A673 (cell line): ENCODE measurements around the gene ADARB2.

Experiments
- CTCF ChIP-seq: fragments of 300-800, 200-600 bp; sonication (generic); conservative IDR thresholded peaks from 2 replicates; pipeline ENCODE4 v1.5.1; 2017; ENCODE audit warnings: low read depth, mild to moderate bottlenecking, antibody characterized with exemption, low read length, moderate library complexity, mixed read lengths
- EZH2 ChIP-seq: fragments of 200-600 bp; sonication (generic); IDR thresholded peaks from 2 replicates; pipeline ENCODE4 v1.6.1; 2017; ENCODE audit warnings: borderline replicate concordance, low read depth, mild to moderate bottlenecking, mixed read lengths, antibody characterized with exemption, low read length; ENCODE audit not compliant: poor library complexity, severe bottlenecking

DNA sequence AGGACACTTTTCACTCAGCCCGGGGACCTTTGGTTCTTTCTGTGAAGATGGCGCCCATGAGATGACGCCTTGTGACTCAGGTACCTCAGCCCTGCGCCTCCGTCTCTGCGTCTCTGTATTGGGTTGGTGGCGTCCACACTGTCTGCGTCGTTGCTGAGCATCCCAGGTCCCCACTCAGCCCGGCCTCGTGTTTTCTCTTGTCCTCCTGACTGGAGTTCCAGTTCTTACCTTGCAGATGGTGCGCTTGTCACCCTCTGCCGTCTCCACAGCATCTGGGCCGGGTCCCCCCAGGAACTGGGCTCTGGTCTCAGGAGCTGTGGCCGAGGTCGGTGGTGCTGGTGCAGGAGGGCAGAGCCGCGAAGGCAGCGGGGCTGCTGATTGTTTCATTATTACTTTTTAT lies 530.7 kb downstream of the ADARB2 start:
- TF ChIP-seq EZH2, result no peak
- no peak for TF ChIP-seq CTCF
